K562 (cell line): ENCODE results near the gene IRF3. TPM values are rescaled to one million over a fixed set of nuclear protein-coding genes. Genes with fewer than 3 reads are reported as not detected.

Experiments used
- DACH1 ChIP-seq: fragments of 450-650 bp; IDR thresholded peaks from 2 replicates; pipeline ENCODE4 v1.6.1; 2018; ENCODE audit not compliant: partially characterized antibody
- FIP1L1 ChIP-seq: fragments of 200-400 bp; formaldehyde crosslinking; IDR thresholded peaks from 2 replicates; pipeline ENCODE4 v1.6.1; 2018; ENCODE audit warnings: mild to moderate bottlenecking, low read depth, low read length; ENCODE audit not compliant: poor library complexity, severe bottlenecking
- FOS ChIP-seq: IDR thresholded peaks from 3 replicates; pipeline ENCODE4 v1.6.1; 2011; ENCODE audit not compliant: insufficient read length; ENCODE audit errors: extremely low read depth
- GTF3C2 ChIP-seq: IDR thresholded peaks from 3 replicates; pipeline ENCODE4 v1.6.1; 2011; ENCODE audit warnings: borderline replicate concordance, mild to moderate bottlenecking, moderate library complexity; ENCODE audit not compliant: insufficient read length; ENCODE audit errors: extremely low read depth
- HOMEZ ChIP-seq: fragments of 250-450 bp; sonication (Bioruptor Pico); IDR thresholded peaks from 2 replicates; pipeline ENCODE4 v1.4.0; 2020; ENCODE audit warnings: mild to moderate bottlenecking, moderate library complexity
- JUND ChIP-seq, 2 experiments: IDR thresholded peaks; 2 replicates in 1 of 2; 3 replicates in 1 of 2; pipeline ENCODE4 v1.6.1; 2011; ENCODE audit warnings: borderline replicate concordance in 2 of 2, low read depth in 2 of 2, low read length in 2 of 2, improper control_type of control experiment in 1 of 2, missing biosample characterization in 1 of 2, missing genetic modification characterization in 1 of 2, missing genetic modification reagents in 1 of 2
- MLX ChIP-seq, 2 experiments: fragments of 450-650 bp in 1 of 2; sonication (generic) in 1 of 2; formaldehyde crosslinking; conservative IDR thresholded peaks; 2 replicates each; pipeline versions ENCODE4 v1.4.0 to v1.8.1; 2020 to 2022; ENCODE audit warnings: mild to moderate bottlenecking in 1 of 2, missing genetic modification reagents in 1 of 2
- SIX5 ChIP-seq, 2 experiments: IDR thresholded peaks; 2 replicates each; pipeline ENCODE4 v1.6.1; 2011; ENCODE audit warnings: low read length in 2 of 2, borderline replicate concordance in 1 of 2, low read depth in 1 of 2, mild to moderate bottlenecking in 1 of 2, moderate library complexity in 1 of 2; ENCODE audit not compliant: insufficient read depth in 1 of 2
- ZNF584 ChIP-seq: fragments of 200-800 bp; sonication (Bioruptor generic); IDR thresholded peaks from 2 replicates; pipeline ENCODE4 v1.6.1; 2016; ENCODE audit warnings: low read depth, mild to moderate bottlenecking, missing genetic modification characterization, missing compliant biosample characterization
- polyA plus RNA-seq, 8 experiments: library from polyadenylated mRNA; depleted of rRNA in 4 of 8; stranded (reverse) in 5 of 8; unstranded in 3 of 8; fragments of >200 nt; fragmentation: Nextera tagmentation in 2 of 8; fragmentation: Illumina TruSeq in 1 of 8; extraction: Ambion mirVana in 2 of 8; extraction: Trizol in 1 of 8; gene quantifications; 2 replicates each; pipeline versions ENCODE4 v1.2.1 to v1.2.3, GENCODE V29; 2011 to 2014; ENCODE audit warnings: inconsistent platforms in 1 of 8, missing spikeins in 1 of 8
- total RNA-seq, 7 experiments: library from RNA; depleted of rRNA in 6 of 7; stranded (reverse); fragments of >200 nt in 6 of 7; fragmentation: Illumina TruSeq in 2 of 7; extraction: Trizol in 2 of 7; gene quantifications; 2 replicates each; pipeline versions ENCODE4 v1.2.1 to v1.2.3, GENCODE V29; 2011 to 2021; ENCODE audit warnings: low replicate concordance in 1 of 7

The IRF3 gene
- total and polyA plus RNA-seq, 9 of the 15 experiments (the other 6 are each of a cell fraction or from before 2014, with no cell fraction given): 7.5 to 145 (median 65.4) TPM

- no peak for TF ChIP-seq HOMEZ (CRISPR knock-in tag)
- no peak for TF ChIP-seq SIX5 (IDR thresholded peaks at IDR 0.05; ENCODE audit: borderline replicate concordance in 1 of 2, insufficient read depth in 1 of 2, low read depth in 1 of 2, low read length in 2 of 2)
- no peak for TF ChIP-seq JUND (IDR thresholded peaks at IDR 0.05; ENCODE audit: borderline replicate concordance, low read depth, low read length)
- no peak for TF ChIP-seq JUND (tag; IDR thresholded peaks at IDR 0.05; ENCODE audit: borderline replicate concordance, low read depth, low read length)
- TF ChIP-seq MLX (CRISPR knock-in tag; conservative IDR thresholded peaks at IDR 0.05): no peak
- TF ChIP-seq ZNF584 (CRISPR knock-in tag): no peak
- TF ChIP-seq GTF3C2: no peak
- TF ChIP-seq FIP1L1: peak; percentile 59
- TF ChIP-seq DACH1: no peak
- no peak for TF ChIP-seq FOS
Observed at GRCh38 chr19:49684251-49684982, 18.8 kb upstream of the IRF3 start (continued).
